ENCODE measurements around the gene OBP2A.

OBP2A gene

GRCh38 chr9:135579889-135580660 lies 34.1 kb downstream of the OBP2A start:
- no peak for DNase-seq (ENCODE audit: low read depth)

- DNase-seq (ENCODE audit: low read depth), result no peak
These were observed 34.9 kb downstream of the OBP2A start for GRCh38 chr9:135580664-135581380.

DNA sequence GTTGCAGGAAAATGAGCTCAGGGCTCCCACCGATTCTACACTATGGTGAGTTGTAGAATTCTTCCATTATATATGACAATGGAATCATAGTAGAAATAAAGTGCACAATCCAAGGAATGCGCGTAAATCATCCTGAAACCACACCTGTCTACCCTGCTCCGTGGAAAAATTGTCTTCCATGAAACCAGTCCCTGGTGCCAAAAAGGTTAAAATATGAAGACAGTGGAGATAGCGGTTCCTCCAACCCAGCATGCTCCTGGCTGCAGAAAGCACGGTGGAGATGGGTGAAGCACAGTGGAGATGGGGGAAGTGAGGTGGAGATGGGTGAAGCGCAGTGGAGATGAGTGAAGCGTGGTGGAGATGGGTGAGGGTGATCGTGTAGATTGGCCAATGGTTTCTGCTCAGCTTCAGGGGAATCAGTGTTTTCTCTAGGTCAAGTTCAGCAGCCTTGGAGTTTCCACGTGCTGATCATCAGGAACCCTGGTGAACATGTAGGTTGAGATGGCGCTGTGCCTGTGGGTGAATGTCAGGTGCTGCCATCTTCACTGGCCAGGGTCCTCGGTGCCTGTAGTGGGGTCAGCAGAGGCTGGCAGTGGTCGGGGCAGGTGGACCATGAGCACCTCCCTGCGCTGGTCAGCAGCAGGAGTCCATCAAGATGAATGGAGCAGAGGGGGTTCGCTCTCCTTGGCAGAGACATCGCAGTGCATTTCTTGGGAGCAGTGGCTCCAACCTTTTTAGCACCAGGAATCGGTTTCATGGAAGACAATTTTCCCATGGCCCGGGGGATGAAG lies 35.9 kb downstream of the OBP2A start:
- no peak for DNase-seq (ENCODE audit: low read depth)

DNA sequence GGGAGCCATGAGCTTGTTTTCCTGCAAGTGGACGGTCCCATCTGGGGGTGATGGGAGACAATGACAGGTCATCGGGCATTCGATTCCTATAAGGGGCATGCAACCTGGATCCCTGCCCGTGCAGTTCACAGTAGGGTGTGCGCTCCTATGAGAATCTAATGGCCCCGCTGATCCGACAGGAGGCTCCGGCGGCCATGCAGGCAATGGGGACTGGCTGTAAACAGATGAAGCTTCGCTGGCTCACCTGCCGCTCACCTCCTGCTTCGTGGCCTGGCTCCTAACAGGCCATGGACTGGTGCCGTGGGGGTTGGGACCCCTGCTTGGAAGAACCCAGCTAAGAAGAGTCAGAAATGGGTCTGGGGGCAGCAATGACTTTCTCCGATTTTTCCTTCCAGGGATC lies 36.6 kb downstream of the OBP2A start:
- DNase-seq (ENCODE audit: low read depth), result no peak

GRCh38 chr9:135582966-135583687 lies 37.2 kb downstream of the OBP2A start:
- DNase-seq (ENCODE audit: low read depth), result no peak

DNA sequence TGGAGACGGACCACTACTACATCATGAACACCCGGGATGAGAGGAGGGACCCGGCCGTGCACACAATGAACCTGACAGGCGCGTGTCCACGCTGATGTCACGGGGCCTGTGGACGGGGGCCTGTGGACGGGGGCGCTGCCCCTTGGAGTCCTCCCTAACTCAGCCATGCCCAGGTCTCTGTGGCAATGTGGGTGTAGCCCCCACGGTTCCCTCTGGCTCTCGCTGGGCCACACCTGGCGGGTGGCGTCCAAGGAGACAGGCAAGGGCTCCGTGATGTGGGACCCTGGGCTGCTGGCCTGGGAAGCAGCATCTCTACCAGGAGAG lies 37.7 kb downstream of the OBP2A start:
- no peak for DNase-seq (ENCODE audit: low read depth)

GRCh38 chr9:135584371-135584770 lies 38.4 kb downstream of the OBP2A start:
- no peak for DNase-seq (ENCODE audit: low read depth)

DNA sequence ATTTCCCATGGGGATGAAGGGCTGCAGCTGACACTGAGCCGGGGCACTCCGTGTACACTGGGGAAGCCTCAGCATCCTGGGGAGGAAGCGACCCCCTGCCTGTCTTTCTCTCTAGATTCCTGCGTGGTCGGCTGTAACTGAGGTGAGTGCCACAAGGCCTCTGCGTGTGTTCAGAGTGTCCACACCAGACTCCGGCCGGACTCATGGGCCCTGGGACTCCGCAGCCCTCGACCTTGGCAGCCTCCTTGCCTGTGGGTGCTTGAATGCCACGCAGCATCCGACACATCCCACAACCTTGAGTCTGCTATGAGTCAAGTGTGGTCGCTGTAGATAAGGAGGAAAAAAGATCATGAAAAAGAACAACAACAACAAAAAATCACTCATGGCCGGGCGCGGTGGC lies 39.0 kb downstream of the OBP2A start:
- DNase-seq (ENCODE audit: low read depth), result peak; percentile 7

DNA sequence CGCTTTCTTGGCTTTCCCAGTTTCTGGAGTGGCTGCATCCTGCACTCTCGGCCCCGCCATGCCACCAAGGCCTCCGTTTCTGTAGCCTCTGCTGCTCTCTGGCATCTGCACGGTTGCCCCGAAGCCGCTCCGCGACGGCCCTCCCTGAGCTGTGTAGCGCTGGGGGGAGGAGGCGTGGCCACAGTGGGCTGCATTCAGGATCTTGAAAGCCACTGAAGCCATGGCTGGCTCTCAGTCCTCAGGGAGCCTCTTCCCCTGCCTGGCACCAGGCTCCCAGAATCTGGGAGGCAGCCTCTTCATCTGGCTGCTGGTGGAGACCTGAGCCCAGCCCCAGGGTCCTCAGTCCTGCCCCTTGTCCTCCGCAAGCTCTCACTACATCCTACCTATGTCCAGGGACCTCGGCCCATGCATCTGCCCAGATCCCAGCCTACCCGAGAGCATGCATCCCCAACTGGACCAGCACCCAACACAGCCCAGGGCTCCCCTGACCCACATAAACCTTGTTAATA lies 40.7 kb downstream of the OBP2A start:
- no peak for DNase-seq (ENCODE audit: low read depth)

DNA sequence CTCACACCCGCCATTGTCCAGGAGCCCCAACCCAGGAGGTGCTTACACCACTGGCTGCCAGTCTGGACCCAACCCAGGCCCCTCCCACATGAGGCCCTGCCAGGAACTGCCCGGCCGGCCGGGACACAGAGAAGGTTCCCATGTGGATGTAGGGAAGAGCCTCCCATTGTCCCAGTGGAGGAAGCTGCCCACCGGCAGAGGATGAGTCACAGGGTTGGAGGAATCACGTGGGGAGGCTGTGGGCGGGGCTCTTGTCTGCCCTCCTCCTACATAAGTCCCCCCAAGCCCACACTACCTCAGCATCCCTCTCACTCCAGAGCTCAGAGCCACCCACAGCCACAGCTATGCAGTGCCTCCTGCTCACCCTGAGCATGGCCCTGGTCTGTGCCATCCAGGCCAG lies 41.7 kb downstream of the OBP2A start:
- no peak for DNase-seq (ENCODE audit: low read depth)

DNA sequence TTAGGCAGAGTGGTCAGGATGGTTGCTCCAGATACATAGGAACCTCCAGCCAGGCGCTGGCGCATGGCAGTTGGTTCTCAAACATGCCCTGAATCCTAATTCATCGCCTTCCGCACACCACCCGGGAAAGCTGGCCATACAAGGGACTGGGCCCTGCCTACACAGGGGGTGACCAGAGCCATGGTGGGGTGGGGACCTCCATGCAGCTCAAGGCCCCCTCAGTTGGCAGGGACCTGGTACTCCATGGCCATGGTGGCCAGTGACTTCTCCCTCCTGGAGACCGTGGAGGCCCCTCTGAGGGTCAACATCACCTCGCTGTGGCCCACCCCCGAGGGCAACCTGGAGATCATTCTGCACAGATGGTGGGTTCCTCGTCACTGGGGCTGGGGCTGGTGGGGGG lies 42.4 kb downstream of the OBP2A start:
- no peak for DNase-seq (ENCODE audit: low read depth)

- no peak for DNase-seq (ENCODE audit: low read depth)
These were observed 43.1 kb downstream of the OBP2A start for GRCh38 chr9:135588886-135589595.

GRCh38 chr9:135589596-135590485 lies 43.9 kb downstream of the OBP2A start:
- no peak for DNase-seq (ENCODE audit: low read depth)

- DNase-seq (ENCODE audit: low read depth), result no peak
These were observed 44.7 kb downstream of the OBP2A start for GRCh38 chr9:135590486-135591079.

GRCh38 chr9:135591506-135592330 lies 45.8 kb downstream of the OBP2A start:
- DNase-seq (ENCODE audit: low read depth), result no peak

GRCh38 chr9:135592331-135592590 lies 46.3 kb downstream of the OBP2A start:
- no peak for DNase-seq (ENCODE audit: low read depth)

- no peak for DNase-seq (ENCODE audit: low read depth)
These were observed 46.7 kb downstream of the OBP2A start for GRCh38 chr9:135592625-135593024.

DNA sequence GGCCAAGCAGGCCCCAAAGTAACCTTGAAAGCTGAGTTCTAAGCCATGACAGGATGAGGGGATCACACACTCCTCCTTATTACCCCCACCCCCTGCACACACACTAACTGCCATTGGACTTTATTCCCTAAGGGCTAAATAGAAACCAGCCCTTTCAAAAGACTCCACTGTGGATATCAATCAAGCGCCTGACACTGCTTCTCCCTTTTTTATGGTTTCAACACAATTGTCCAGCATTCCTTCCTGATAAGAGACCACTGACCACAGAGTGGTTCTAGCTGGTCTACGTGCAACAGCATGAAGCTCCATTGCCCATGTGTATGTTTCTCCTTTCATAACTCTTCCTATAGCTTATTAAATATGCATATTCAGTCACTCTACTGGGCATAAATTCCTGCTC lies 50.3 kb downstream of the OBP2A start:
- no peak for DNase-seq (ENCODE audit: low read depth)

Measured in iris pigment epithelial cell (primary cell).